Psoas muscle (tissue), 8 donors: ENCODE measurements around the gene KCNN3. TPM values are rescaled to one million over a fixed set of nuclear protein-coding genes. Genes with fewer than 3 reads are reported as not detected.

ENCODE experiments used
- ATAC-seq, 4 donors: fragments of 200-7000 bp; cut with Tn5 transposase; one replicate each; pipeline ENCODE4 v1.9.1; 2020; ENCODE audit warnings: moderate library complexity in 3 of 4, mild to moderate bottlenecking in 2 of 4
- DNase-seq, 2 donors: peaks; one replicate each; pipeline ENCODE4 v3.0.0-alpha.2; 2020
- H3K27ac ChIP-seq: fragments of 200-600 bp; one replicate; pipeline ENCODE4 v1.8.0; 2022
- H3K27me3 ChIP-seq, 3 donors: fragments of 200-600 bp in 1 of 3; one replicate each; pipeline versions ENCODE4 v1.6.1 to v1.8.0; 2013 to 2022; ENCODE audit warnings: low read length in 2 of 3, mild to moderate bottlenecking in 2 of 3, moderate library complexity in 1 of 3; ENCODE audit not compliant: insufficient read depth in 3 of 3
- H3K36me3 ChIP-seq, 2 donors: fragments of 200-600 bp in 1 of 2; one replicate each; pipeline versions ENCODE4 v1.6.1 to v1.8.0; 2013 to 2022; ENCODE audit warnings: low read depth in 1 of 2, mild to moderate bottlenecking in 1 of 2, moderate library complexity in 1 of 2; ENCODE audit not compliant: insufficient read depth in 1 of 2
- H3K4me1 ChIP-seq: fragments of 200-600 bp; one replicate; pipeline ENCODE4 v1.8.0; 2022
- H3K4me3 ChIP-seq: fragments of 200-600 bp; one replicate; pipeline ENCODE4 v1.8.0; 2022; ENCODE audit warnings: mild to moderate bottlenecking
- H3K9me3 ChIP-seq: fragments of 200-600 bp; one replicate; pipeline ENCODE4 v1.8.0; 2022
- CTCF ChIP-seq: fragments of 200-600 bp; IDR thresholded peaks from one replicate; pipeline ENCODE4 v1.8.0; 2022; ENCODE audit warnings: antibody characterized with exemption
- WGBS, 3 donors: extraction: QIAGEN DNeasy Blood & Tissue Kit; methylation state at CpG; one replicate each; pipeline versions ENCODE4 v1.1.6 to v1.1.7; 2013; 5-methylcytosine and 5-hydroxymethylcytosine counted together
- intact Hi-C, 2 donors: fragments of 100-400 bp; cut with DNase I; formaldehyde crosslinking; loops; one replicate each; pipeline versions ENCODE4 v1.11.0 to v1.14.2; 2022
- polyA plus RNA-seq, 3 donors: library from polyadenylated mRNA; stranded (reverse); fragments of 200-250 nt; gene quantifications; one replicate each; pipeline ENCODE4 v1.2.3, GENCODE V29; 2013
- total RNA-seq, 4 donors: library from RNA; stranded (reverse); fragmentation: NEBNext Ultra II Directional in 2 of 4; extraction: Animal tissue kit (Norgen Biotek cat#: 25700) in 2 of 4; gene quantifications; one replicate each; pipeline versions ENCODE4 v1.2.1 to v1.2.4, GENCODE V29; 2021 to 2023
- donor health status: healthy with polysubstance abuse.
- donor health status: DM: no; HTN: no; CAD: no; lungs with moderate emphysema.
- donor health status: Bipolar disorder and iron deficiency.
- donor health status: healthy.
- donor health status: DM: yes; HTN: yes; CAD: no.
- donor health status: DM: no; HTN: no; CAD: no.
- donor health status: DM: no; HTN: no; CAD: no.
- donor health status: DM: yes; HTN: yes; CAD: no.

KCNN3 gene
- total and polyA plus RNA-seq, 7 donors = 2.5 to 60.9 (median 11.8) TPM

- DNase-seq (no peak), ATAC-seq (peak in 3 of 4 donors; percentile 9 to 48 (median 13))
- peaks cover 37% of the 10 kb centered on the region for H3K4me1 ChIP-seq
- H3K9me3 ChIP-seq = no peaks in the 10 kb centered on the region
- intact Hi-C loops = no loop called here
- peak overlapping the region; percentile 31 for H3K4me3 ChIP-seq
- no peak for TF ChIP-seq CTCF
- H3K27ac ChIP-seq = peak overlapping the region; percentile 86
- H3K27me3 ChIP-seq = no peaks in the 10 kb centered on the region
- no peaks in the 10 kb centered on the region for H3K36me3 ChIP-seq
- 43 to 65% (median 49%) methylated on average over 11 of the region's 11 CpGs for WGBS, 3 donors
Measured at GRCh38 chr1:154742606-154743005, 127.5 kb downstream of the KCNN3 start.

GRCh38 chr1:154741741-154742495 lies 128.2 kb downstream of the KCNN3 start:
- peaks cover 0 to under 1% of the 10 kb centered on the region in 2 donors for H3K36me3 ChIP-seq

GRCh38 chr1:154741327-154741726 lies 128.8 kb downstream of the KCNN3 start:
- H3K27ac ChIP-seq = peak overlapping the region; percentile 86
- peaks cover 35% of the 10 kb centered on the region for H3K4me1 ChIP-seq
- no peak overlapping the region for H3K4me3 ChIP-seq
- no peaks in the 10 kb centered on the region for H3K9me3 ChIP-seq
- no peak for TF ChIP-seq CTCF
- intact Hi-C loops = no loop called here
- H3K36me3 ChIP-seq = peaks cover 0 to 6% of the 10 kb centered on the region in 2 donors
- no peaks in the 10 kb centered on the region for H3K27me3 ChIP-seq
- ATAC-seq (peak; percentile 76 to 91 (median 84)), DNase-seq (no peak)

More at GRCh38 chr1:154741741-154742495, 128.2 kb downstream of the KCNN3 start:
- DNase-seq (no peak), ATAC-seq (peak; percentile 50 to 69 (median 64))
- Histone ChIP-seq H3K27me3 (no peaks in the 10 kb centered on the region), H3K27ac (peak overlapping the region; percentile 86), H3K4me3 (peak overlapping the region; percentile 31), H3K4me1 (peaks cover 35% of the 10 kb centered on the region), H3K9me3 (no peaks in the 10 kb centered on the region)
- TF ChIP-seq CTCF = peak; percentile 21
- 27 to 39% (median 34%) methylated on average over 15 of the region's 15 CpGs for WGBS, 3 donors
- intact Hi-C loops = no loop called here

- Histone ChIP-seq H3K36me3 (peaks cover 0 to 15% of the 10 kb centered on the region in 2 donors), H3K4me3 (no peak overlapping the region), H3K9me3 (no peaks in the 10 kb centered on the region), H3K4me1 (peaks cover 34% of the 10 kb centered on the region), H3K27ac (peak overlapping the region; percentile 86), H3K27me3 (no peaks in the 10 kb centered on the region)
- ATAC-seq = peak in 1 of 4 donors; percentile 74
- TF ChIP-seq CTCF = no peak
- DNase-seq = no peak
- WGBS, 3 donors = 30 to 45% (median 37%) methylated on average over 2 of the region's 2 CpGs
- intact Hi-C loops = no loop called here
Measured at GRCh38 chr1:154739654-154740053, 130.4 kb downstream of the KCNN3 start.

GRCh38 chr1:154736841-154737240 lies 133.2 kb downstream of the KCNN3 start:
- DNase-seq (no peak), ATAC-seq (no peak)
- WGBS, 3 donors = 87 to 92% (median 89%) methylated on average over 6 of the region's 6 CpGs
- no peaks in the 10 kb centered on the region for H3K9me3 ChIP-seq
- TF ChIP-seq CTCF = no peak
- no peak overlapping the region for H3K4me3 ChIP-seq
- H3K27me3 ChIP-seq = no peaks in the 10 kb centered on the region
- no peak overlapping the region for H3K27ac ChIP-seq
- intact Hi-C loops = no loop called here
- H3K36me3 ChIP-seq = peaks cover 0 to 40% of the 10 kb centered on the region in 2 donors
- H3K4me1 ChIP-seq = peaks cover 13% of the 10 kb centered on the region
